Hepatocyte (in vitro differentiated cells): ENCODE data around the gene SP2. TPM values are rescaled to one million over a fixed set of nuclear protein-coding genes. Genes with fewer than 3 reads are reported as not detected.

ENCODE experiments used
- DNase-seq: peaks from one replicate; pipeline ENCODE4 v3.0.0-alpha.2; 2016; ENCODE audit warnings: low spot score
- H2AFZ ChIP-seq: fragments of 200-600 bp; sonication (generic); 2 replicates; pipeline ENCODE4 v1.6.0; 2016; ENCODE audit warnings: antibody characterized with exemption, mild to moderate bottlenecking
- H3K27ac ChIP-seq: fragments of 200-600 bp; sonication (generic); 2 replicates; pipeline ENCODE4 v1.5.1; 2016; ENCODE audit warnings: mild to moderate bottlenecking
- H3K27me3 ChIP-seq: fragments of 200-600 bp; sonication (generic); 2 replicates; pipeline ENCODE4 v1.6.1; 2016
- H3K36me3 ChIP-seq: fragments of 200-600 bp; sonication (generic); replicated peaks from 2 replicates; pipeline ENCODE4 v1.5.1; 2016; ENCODE audit warnings: low read depth; ENCODE audit not compliant: insufficient read depth
- H3K4me1 ChIP-seq: fragments of 200-600 bp; sonication (generic); 2 replicates; pipeline ENCODE4 v1.5.1; 2016; ENCODE audit warnings: mild to moderate bottlenecking, moderate library complexity; ENCODE audit not compliant: insufficient read depth
- H3K4me2 ChIP-seq: fragments of 200-600 bp; sonication (generic); 2 replicates; pipeline ENCODE4 v1.6.0; 2016
- H3K4me3 ChIP-seq: fragments of 200-600 bp; sonication (generic); 2 replicates; pipeline ENCODE4 v1.5.1; 2016; ENCODE audit warnings: mild to moderate bottlenecking
- H3K79me2 ChIP-seq: fragments of 200-600 bp; sonication (generic); 2 replicates; pipeline ENCODE4 v1.6.0; 2017; ENCODE audit warnings: mild to moderate bottlenecking
- H3K9me2 ChIP-seq: fragments of 200-600 bp; sonication (generic); replicated peaks from 2 replicates; pipeline ENCODE4 v1.6.0; 2017; ENCODE audit warnings: mild to moderate bottlenecking; ENCODE audit not compliant: insufficient read depth
- H3K9me3 ChIP-seq: fragments of 200-600 bp; sonication (generic); 2 replicates; pipeline ENCODE4 v1.5.1; 2016; ENCODE audit warnings: low read depth, mild to moderate bottlenecking
- H4K20me1 ChIP-seq: fragments of 200-600 bp; sonication (generic); 2 replicates; pipeline ENCODE4 v1.6.0; 2016; ENCODE audit warnings: mild to moderate bottlenecking; ENCODE audit not compliant: insufficient read depth, poor library complexity, severe bottlenecking
- CTCF ChIP-seq: fragments of 200-600 bp; sonication (generic); IDR thresholded peaks from 2 replicates; pipeline ENCODE4 v1.5.1; 2016; ENCODE audit warnings: antibody characterized with exemption, mild to moderate bottlenecking; ENCODE audit not compliant: poor library complexity
- EZH2 ChIP-seq: fragments of 200-600 bp; sonication (generic); IDR thresholded peaks from 2 replicates; pipeline ENCODE4 v1.6.1; 2016; ENCODE audit warnings: antibody characterized with exemption, mild to moderate bottlenecking, borderline replicate concordance
- EZH2phosphoT487 ChIP-seq: fragments of 200-600 bp; sonication (generic); IDR thresholded peaks from one replicate; pipeline ENCODE4 v1.6.1; 2018; ENCODE audit warnings: antibody characterized with exemption, mild to moderate bottlenecking, low read depth, moderate library complexity; ENCODE audit not compliant: unreplicated experiment, severe bottlenecking
- WGBS: methylation state at CpG from one replicate; pipeline ENCODE4 v1.1.6; 2016; ENCODE audit warnings: low lambda C conversion rate; ENCODE audit errors: missing lambda C conversion rate; 5-methylcytosine and 5-hydroxymethylcytosine counted together
- polyA plus RNA-seq: library from polyadenylated mRNA; unstranded; fragments of >200 nt; fragmentation: Nextera tagmentation; extraction: Ambion mirVana; gene quantifications from 2 replicates; pipeline ENCODE4 v1.2.1, GENCODE V29; 2016
- total RNA-seq: library from RNA; depleted of rRNA; stranded (reverse); fragments of >200 nt; gene quantifications from 2 replicates; pipeline ENCODE4 v1.2.3, GENCODE V29; 2014

The SP2 gene
- total and polyA plus RNA-seq, 2 experiments from 2014 or later: 1.5 to 10.6 TPM

- Histone ChIP-seq H3K27me3 (no peaks in the 10 kb centered on the region), H3K27ac (peak overlapping the region; percentile 95), H3K9me2 (no peaks in the 10 kb centered on the region), H2AFZ (no peak overlapping the region), H3K9me3 (no peaks in the 10 kb centered on the region), H3K36me3 (no peaks in the 10 kb centered on the region), H3K4me3 (peak overlapping the region; percentile 32), H3K4me1 (peaks cover 13% of the 10 kb centered on the region), H3K4me2 (peak overlapping the region; percentile 94), H3K79me2 (peaks cover 47% of the 10 kb centered on the region), H4K20me1 (no peaks in the 10 kb centered on the region)
- WGBS: 80% methylated on average over 5 of the region's 5 CpGs
- no peak for TF ChIP-seq CTCF
- TF ChIP-seq EZH2: no peak
- no peak for TF ChIP-seq EZH2phosphoT487
- no peak for DNase-seq
These were observed 1.5 kb downstream of the SP2 start for GRCh38 chr17:47897561-47897960.

GRCh38 chr17:47898241-47898640 lies 2.2 kb downstream of the SP2 start:
- no peak for DNase-seq
- Histone ChIP-seq H3K79me2 (peaks cover 54% of the 10 kb centered on the region), H3K9me2 (no peaks in the 10 kb centered on the region), H3K4me2 (peak overlapping the region; percentile 94), H2AFZ (no peak overlapping the region), H4K20me1 (no peaks in the 10 kb centered on the region), H3K9me3 (no peaks in the 10 kb centered on the region), H3K4me3 (no peak overlapping the region), H3K27me3 (no peaks in the 10 kb centered on the region), H3K36me3 (no peaks in the 10 kb centered on the region), H3K27ac (no peak overlapping the region), H3K4me1 (peaks cover 13% of the 10 kb centered on the region)
- TF ChIP-seq CTCF: no peak
- no peak for TF ChIP-seq EZH2

- Histone ChIP-seq H2AFZ (no peak overlapping the region), H3K9me2 (no peaks in the 10 kb centered on the region), H3K4me2 (no peak overlapping the region), H3K79me2 (peaks cover 57% of the 10 kb centered on the region), H3K4me3 (no peak overlapping the region), H3K9me3 (no peaks in the 10 kb centered on the region), H3K27ac (no peak overlapping the region), H3K27me3 (no peaks in the 10 kb centered on the region), H4K20me1 (no peaks in the 10 kb centered on the region), H3K36me3 (no peaks in the 10 kb centered on the region), H3K4me1 (peaks cover 8% of the 10 kb centered on the region)
- no peak for DNase-seq
- TF ChIP-seq CTCF (no peak), EZH2phosphoT487 (no peak), EZH2 (no peak)
- WGBS: 90% methylated on average over 5 of the region's 5 CpGs
These were observed 3.6 kb downstream of the SP2 start for GRCh38 chr17:47899643-47900042.

- Histone ChIP-seq H3K9me3 (no peaks in the 10 kb centered on the region), H3K4me2 (no peak overlapping the region), H4K20me1 (no peaks in the 10 kb centered on the region), H2AFZ (no peak overlapping the region), H3K27ac (no peak overlapping the region), H3K79me2 (peaks cover 55% of the 10 kb centered on the region), H3K4me3 (no peak overlapping the region), H3K9me2 (no peaks in the 10 kb centered on the region), H3K27me3 (no peaks in the 10 kb centered on the region), H3K4me1 (peaks cover 5% of the 10 kb centered on the region), H3K36me3 (no peaks in the 10 kb centered on the region)
- 82% methylated on average over 7 of the region's 7 CpGs for WGBS
- DNase-seq: no peak
- TF ChIP-seq CTCF: no peak
- TF ChIP-seq EZH2: no peak
- TF ChIP-seq EZH2phosphoT487: no peak
These were observed 5.4 kb downstream of the SP2 start for GRCh38 chr17:47901423-47901822.
